ENCODE data around the gene PTGDS.

The PTGDS gene

DNA sequence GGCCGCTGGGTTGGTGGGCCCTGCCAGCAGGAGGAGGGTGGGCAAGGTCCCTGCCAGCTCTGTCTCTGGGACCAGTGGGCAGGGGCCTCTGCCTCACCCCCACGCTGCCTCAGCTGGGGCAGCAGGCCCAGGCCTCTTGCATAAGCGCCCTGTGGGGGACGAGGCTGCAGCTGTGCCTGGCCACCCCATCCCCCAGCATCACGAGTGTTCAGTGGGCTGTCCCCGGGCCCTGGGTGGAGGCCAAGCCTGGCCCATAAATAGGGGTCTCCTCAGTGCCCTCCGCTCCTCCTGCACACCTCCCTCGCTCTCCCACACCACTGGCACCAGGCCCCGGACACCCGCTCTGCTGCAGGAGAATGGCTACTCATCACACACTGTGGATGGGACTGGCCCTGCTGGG lies at the start of gene PTGDS:
Gene PTGDS (plus strand): TSS at position 282 of the 400 bp plus-strand sequence. CDS start 75 bp downstream, at position 357.
- in situ Hi-C loops (cut with MboI; ENCODE audit: low pct_unique_long_range_greater_than_20kb, low sequenced_read_pairs) = no loop called here

DNA sequence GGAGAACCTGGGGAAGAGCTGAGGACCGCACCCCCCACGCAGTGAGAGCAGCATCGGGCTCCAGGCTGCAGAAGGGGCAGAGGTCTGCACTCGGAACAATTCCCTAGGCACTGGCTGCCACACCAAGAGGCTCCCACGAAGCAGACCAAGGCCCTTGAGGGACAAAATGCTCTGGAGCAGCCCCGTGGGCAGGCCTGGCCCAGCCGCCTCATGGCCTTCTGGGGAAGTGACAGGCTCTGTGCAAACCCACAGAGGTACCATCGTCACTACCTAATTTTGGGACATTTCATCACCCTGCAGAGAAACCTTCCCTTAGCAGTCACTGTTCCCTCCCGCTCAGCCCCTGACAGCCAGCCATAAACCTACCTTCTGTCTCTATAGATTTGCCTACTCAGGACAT lies 48.7 kb upstream of the PTGDS start:
- DNase-seq = no peak
- in situ Hi-C loops (cut with MboI; ENCODE audit: low pct_unique_long_range_greater_than_20kb, low sequenced_read_pairs) = no loop called here

More for the DNA sequence above, at the start of gene PTGDS:
- DNase-seq = no peak

DNA sequence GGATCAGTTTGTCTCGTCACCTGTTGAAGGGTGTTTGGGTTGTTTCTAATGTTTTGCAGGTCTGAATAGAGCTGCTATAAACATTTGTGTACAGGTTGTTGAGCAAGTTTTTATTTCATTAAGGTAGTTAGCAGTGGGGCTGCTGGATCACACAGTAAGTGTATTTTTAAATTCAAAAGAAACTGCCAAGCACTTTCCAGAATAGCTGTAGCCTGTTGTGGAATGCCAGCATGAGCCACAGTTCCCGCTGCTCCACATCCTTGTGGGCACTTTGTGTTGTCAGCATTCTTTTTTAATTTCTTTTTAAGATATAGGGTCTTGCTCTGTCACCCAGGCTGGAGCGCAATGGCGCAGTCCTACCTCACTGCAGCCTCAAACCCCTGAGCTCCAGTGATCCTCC lies 47.3 kb upstream of the PTGDS start:
- no peak for DNase-seq
- in situ Hi-C loops (cut with MboI; ENCODE audit: low pct_unique_long_range_greater_than_20kb, low sequenced_read_pairs) = no loop called here

DNA sequence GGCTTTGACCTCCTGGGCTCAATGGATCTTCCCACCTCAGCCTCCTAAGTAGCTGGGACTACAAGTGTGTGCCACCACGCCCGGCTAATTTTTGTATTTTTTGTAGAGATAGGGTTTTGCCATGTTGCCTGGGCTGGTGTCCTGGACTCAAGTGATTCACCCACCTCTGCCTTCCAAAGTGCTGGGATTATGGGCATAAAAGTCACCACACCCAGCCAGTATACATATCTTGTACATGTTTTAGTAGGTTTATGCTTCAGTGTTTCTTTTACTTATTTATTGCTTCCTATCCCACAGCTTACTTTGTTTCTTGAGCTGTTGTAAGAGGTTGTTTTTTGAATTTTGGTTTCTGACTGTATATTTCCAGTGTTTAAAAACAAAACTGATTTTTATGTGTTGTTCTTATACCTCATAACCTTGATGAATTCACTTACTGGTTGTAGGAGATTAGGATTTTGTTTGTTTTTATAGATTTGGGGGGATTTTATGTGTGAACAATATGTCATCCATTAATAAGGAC lies 45.6 kb upstream of the PTGDS start:
- DNase-seq = no peak
- in situ Hi-C loops (cut with MboI; ENCODE audit: low pct_unique_long_range_greater_than_20kb, low sequenced_read_pairs) = no loop called here

DNA sequence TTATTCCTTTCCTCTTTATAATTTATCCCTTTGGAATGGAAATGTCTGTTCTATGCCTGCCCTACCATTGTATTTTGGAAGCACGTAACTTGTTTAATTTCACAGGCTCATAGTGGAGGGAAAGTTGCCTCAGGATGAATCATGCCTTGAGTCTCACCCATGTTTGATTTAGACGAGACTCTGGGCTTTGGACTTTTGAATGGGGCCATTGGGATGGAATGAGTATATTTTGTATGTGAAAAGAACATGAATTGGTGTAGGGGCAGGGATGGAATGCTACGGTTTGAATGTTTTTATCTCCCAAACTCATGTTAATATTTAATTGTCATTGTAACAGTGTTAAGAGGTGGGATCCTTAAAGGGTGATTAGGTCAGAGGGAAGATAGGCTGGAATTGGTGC lies 43.0 kb upstream of the PTGDS start:
- DNase-seq = no peak
- in situ Hi-C loops (cut with MboI; ENCODE audit: low pct_unique_long_range_greater_than_20kb, low sequenced_read_pairs) = no loop called here

DNA sequence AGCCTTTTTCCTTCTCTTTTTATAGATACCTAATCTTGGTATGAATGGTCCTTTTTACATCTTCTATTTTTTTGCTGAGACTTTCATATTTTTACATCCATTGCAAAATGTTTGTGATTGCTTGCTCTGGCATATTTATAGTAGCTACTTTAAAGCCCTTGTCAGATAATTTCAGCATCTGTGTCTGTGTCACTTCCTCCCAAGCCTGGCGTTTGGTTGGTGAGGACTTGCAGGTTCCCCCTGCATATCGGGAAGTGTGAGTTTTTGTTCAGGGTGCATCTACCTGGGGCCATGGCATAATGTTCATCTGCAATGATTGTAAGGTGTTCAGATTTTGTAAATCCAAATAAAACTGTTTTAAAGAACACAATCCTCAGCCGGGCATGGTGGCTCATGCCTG lies 41.7 kb upstream of the PTGDS start:
- in situ Hi-C loops (cut with MboI; ENCODE audit: low pct_unique_long_range_greater_than_20kb, low sequenced_read_pairs) = no loop called here
- no peak for DNase-seq

DNA sequence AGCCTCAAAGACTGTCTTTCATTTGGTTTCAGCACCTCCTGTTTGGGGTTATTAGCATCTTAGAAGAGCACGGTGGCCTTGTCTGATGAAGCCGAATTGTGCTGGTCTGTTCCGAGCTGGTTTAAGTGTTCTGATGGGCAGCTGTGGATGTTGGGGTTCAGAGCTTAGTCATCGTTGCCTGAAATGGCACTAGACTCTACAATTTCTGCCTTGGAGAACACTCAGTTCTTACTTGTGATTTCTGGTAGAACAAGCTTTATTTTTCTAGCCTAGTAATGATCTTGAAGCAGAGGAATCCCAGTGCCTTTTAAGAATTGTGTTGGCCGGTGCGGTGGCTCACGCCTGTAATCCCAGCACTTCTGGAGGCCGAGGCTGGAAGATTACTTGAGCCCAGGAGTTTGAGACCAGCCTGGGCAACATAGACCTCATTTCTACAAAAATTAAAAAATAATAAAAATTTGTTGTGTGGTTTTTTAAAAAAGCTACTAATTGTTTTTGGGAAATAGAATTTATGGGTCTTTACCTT lies 40.6 kb upstream of the PTGDS start:
- in situ Hi-C loops (cut with MboI; ENCODE audit: low pct_unique_long_range_greater_than_20kb, low sequenced_read_pairs) = no loop called here
- DNase-seq = no peak

DNA sequence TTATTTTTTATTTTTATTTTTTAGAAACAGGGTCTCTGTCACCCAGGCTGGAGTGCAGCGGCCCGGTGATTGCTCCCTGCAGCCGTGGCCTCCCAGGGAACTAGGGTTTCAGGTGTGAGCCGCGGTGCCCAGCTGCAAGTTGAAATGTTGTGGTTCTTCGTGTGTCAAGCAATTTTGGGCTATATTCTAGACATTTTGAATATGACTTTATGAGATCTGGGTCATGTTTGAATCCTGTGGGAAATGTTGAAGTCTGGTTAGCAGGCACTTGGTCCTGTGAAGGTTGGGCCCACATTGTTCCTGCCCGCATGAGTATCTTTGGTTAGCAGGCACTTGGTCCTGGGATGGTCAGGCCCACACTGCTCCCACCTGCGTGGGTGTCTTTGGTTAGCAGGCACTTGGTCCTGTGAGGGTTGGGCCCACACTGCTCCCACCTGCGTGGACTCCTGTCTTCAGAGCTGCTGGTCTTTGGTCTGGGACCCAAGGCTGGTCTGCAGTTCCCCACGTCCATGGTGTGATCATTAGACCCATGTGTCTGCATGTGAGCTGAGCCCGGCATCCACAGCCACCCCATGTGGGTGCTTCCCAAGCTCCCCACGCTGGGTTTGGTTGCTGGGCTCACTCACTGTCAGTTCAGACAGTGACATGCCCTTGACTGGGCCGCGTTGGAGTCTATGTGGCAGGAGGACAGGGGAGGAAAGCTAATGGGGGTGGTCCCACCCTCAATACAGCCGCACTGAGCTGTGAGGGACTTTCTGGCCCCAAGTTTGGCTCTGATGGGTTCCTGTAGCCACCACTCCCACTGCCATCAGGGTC lies 39.9 kb upstream of the PTGDS start:
- no peak for DNase-seq
- in situ Hi-C loops (cut with MboI; ENCODE audit: low pct_unique_long_range_greater_than_20kb, low sequenced_read_pairs) = no loop called here

DNA sequence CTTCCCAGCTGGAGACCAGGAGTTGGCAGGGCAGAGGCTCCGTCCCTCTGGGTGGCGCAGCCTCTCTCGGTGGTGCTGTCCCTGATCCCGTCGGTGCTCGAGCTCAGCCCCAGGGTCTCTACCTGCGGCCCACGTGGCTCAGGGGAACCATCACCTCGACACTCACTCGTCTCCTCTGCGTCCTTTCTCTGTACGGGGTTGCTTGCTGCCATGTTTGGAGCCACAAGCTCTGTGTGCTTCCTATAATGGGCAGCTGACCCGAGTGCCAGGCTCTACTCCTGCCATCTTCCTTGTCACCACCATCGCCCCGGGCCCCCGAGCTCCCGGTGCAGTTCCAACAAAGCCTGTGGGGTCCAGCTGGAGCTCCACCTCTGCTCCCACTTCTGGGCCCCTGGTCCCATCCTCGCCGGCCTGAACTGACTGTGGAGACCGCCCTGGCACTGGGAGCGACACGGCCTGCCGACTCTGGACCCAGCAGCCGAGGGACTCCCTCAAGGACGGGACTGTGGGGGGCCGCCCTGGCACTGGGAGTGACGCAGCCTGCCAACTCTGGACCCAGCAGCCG lies 37.8 kb upstream of the PTGDS start:
- in situ Hi-C loops (cut with MboI; ENCODE audit: low pct_unique_long_range_greater_than_20kb, low sequenced_read_pairs) = no loop called here
- no peak for DNase-seq

DNA sequence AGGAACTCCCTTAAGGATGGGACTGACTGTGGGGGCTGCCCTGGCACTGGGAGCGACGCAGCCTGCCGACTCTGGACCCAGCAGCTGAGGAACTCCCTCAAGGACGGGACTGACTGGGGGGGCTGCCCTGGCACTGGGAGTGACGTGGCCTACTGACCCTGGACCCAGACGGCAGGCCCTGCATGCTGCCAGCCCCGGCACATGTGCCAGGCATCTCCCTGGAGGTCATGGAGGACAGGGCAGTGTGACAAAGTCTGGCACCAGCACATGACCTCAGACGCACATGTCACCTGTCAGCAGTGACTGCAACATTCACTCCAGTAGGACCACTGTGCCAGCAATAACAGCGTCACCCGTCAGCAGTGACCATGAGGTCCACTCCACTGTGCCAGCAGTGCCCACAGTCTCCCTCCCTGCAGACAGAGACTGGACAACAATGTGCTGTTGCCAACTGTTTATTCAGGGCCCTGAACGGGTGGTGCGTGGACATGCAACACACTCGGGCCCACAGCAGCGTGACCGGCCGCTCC lies 37.2 kb upstream of the PTGDS start:
- in situ Hi-C loops (cut with MboI; ENCODE audit: low pct_unique_long_range_greater_than_20kb, low sequenced_read_pairs) = no loop called here
- no peak for DNase-seq

DNA sequence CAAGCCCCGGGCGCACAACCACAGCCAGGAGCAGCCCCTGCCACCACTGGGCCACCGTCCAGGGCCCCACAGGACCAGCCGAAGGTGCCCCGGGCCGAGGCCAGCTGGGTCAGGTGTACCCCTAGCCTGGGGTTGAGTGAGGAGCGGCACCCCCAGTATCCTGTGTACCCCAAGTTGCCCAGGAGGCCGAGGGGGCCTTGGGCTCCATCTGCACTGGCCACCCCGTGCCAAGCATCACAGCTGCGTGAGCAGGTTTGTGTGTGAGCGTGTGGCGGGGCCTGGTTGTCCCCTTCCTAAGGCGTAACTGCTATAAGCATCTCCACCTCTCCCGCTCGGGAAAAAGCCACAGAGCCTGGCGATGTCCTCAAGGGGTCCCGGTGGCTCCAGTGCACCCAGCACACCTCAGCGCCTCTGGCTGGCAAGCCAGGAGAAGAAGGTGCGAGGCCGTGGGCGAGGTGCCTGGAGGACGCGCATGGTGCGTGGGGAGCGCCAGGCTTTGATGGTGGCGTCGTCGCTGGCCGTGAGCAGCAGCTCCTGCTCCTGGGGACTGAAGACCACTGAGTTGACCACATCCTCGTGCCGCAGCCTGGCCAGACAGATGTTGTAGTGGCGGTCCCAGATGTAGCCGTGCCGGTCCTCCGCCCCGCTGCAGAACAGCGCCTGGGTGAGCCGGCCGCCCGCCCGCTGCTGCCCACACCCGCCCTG lies 36.6 kb upstream of the PTGDS start:
- in situ Hi-C loops (cut with MboI; ENCODE audit: low pct_unique_long_range_greater_than_20kb, low sequenced_read_pairs) = no loop called here
- DNase-seq = no peak

DNA sequence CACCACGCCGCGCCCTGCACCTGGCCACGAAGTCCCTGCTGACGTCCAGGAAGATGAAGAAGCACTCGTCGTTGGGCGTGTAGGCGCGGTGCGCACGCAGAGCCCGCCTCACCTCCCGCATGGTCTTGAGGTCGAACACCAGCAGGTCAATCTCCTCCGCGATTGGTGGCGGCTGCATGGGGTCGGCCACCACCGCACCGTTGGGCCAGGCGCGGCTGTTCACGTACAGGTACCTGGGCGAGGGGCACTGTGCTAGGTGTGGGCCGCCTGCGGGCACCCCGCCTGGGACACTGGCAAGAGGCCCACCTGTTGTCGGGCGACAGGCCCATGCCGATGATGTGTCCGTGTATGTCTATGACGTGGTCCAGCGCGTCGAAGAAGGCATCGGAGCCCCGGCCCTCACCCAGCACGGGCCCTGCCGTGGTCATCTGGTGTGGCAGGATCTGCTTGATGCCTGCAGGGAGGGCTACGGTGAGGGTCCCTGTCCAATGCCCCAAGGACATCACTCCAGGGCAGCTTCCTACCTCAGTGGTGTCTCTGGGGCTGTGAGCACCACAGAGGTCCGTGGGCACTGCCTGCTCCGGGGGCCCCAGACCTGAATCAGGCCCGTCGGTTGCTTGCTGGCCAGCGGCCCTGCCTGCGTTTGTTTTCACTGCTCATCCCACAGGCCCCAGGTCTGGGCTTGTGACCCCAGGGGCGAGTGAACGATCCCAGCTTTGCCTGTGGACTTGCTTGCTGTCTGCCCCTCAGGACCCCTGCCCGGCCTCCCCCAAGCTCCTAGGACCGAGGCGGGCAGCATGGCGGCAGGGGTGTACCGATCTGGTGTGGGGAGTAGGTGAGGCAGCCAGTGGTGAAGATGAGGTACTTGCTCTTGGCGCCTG lies 35.8 kb upstream of the PTGDS start:
- no peak for DNase-seq
- in situ Hi-C loops (cut with MboI; ENCODE audit: low pct_unique_long_range_greater_than_20kb, low sequenced_read_pairs) = no loop called here

DNA sequence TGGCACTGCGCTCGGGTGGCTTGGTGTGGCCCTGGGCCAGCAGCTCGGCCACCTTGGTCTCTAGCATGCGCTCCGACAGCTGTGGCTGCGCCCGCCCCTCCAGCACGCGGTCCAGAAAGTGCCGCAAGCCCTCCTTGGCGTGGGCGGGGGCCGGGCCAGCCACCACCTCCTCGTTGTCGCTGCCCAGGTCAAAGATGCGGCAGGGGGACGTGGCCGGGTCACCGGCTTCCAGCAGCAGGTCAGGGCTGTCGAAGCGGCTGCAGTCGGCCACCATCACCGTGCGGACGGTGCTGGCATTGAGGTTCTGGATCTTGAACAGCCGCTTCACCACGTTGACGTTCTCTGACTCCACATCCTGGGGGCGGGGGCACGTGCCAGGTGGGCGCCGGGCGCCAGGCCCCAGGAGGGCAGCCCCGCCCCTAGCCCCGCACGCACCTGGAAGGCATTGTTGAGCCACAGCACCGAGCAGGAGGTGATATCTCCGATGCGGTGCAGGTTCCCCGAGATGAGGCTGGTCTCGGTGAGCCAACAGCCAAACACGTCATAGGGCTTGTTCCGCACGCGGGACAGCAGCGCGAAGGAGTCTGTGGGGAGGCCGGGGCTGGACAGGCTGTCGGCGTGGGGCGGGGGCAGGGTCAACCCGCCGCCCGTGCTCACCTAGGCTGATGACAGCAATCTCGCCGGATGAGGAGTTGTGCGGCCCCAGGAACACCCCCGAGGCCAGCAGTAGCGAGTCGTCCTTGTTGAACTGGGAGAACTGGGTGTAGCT lies 35.0 kb upstream of the PTGDS start:
- DNase-seq = no peak
- in situ Hi-C loops (cut with MboI; ENCODE audit: low pct_unique_long_range_greater_than_20kb, low sequenced_read_pairs) = no loop called here

DNA sequence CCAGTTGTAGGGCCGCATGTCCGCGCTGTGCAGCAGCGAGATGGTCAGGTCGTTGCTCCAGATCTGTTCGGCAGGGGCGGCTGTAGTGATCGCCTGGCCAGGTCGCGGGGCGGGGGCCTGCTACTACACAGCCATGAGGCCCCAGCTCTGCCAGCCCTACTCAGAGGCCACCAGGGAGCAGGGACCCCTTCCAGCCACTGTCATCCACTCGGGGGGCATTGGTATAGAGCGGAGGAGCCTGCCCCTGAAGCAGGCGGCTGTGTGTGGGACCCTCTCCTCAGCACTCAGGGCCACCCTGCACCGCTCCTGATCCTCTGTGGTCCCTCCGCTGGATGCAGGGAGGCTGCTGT lies 34.4 kb upstream of the PTGDS start:
- in situ Hi-C loops (cut with MboI; ENCODE audit: low pct_unique_long_range_greater_than_20kb, low sequenced_read_pairs) = no loop called here
- no peak for DNase-seq

DNA sequence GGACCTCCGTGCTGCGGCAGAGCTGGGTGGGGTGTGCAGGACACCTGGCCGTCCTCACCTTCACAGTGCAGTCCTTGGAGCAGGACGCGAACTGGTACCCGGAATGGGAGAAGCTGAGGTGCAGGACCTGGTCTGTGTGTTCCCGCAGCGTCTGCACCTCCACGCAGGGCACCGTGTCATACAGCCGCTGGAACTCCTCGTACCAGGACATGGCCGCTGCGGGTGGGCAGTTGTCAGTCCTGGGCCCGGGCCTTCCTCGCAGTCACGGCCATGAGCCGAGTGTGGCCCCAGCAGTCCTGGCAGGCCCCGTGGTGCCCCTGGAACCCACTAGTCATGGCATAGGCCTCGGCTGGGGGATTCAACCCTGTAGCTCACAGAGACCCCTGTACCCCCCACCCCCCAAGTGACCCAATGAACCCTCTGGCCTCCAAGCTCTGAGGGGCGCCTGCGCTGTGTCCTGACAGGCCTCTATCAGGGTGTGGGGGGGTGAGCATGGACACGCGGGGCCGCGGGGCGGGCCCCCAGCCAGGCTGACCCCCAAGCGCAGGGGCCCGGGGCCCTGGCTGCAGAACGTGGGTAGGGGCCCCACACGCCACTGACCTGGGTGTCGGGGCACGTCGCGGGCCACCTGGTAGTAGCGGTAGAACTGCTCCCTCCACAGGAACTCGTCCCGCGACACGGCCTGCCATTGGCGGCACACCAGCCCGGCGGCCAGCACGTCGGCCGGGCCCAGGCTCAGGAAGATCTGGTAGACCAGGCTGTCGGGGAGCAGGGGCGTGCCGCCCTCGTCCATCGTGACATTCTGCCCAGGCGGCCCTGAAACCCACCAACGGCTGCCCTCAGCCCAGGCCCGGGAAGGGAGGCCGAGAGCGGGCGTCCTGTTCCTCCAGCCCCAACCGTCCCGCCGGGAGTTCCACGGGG lies 33.8 kb upstream of the PTGDS start:
- DNase-seq = peak; percentile 38
- in situ Hi-C loops (cut with MboI; ENCODE audit: low pct_unique_long_range_greater_than_20kb, low sequenced_read_pairs) = no loop called here

DNA sequence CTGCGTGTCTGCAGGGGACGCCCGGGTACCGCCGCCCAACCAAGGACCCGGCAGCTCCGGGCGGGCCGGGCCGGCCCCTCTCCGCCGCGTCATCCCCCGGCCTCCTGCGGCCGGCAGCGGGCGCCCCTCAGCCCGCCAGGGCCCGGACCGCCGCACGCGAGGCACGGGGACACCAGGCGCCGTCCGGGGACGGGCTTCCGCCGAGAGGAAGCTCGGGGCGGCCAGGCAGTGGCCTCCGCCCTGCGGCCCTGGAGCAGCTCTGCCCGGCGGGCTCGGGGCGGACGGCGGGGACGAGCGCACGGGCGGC lies 33.1 kb upstream of the PTGDS start:
- DNase-seq = peak; percentile 50
- in situ Hi-C loops (cut with MboI; ENCODE audit: low pct_unique_long_range_greater_than_20kb, low sequenced_read_pairs) = no loop called here

DNA sequence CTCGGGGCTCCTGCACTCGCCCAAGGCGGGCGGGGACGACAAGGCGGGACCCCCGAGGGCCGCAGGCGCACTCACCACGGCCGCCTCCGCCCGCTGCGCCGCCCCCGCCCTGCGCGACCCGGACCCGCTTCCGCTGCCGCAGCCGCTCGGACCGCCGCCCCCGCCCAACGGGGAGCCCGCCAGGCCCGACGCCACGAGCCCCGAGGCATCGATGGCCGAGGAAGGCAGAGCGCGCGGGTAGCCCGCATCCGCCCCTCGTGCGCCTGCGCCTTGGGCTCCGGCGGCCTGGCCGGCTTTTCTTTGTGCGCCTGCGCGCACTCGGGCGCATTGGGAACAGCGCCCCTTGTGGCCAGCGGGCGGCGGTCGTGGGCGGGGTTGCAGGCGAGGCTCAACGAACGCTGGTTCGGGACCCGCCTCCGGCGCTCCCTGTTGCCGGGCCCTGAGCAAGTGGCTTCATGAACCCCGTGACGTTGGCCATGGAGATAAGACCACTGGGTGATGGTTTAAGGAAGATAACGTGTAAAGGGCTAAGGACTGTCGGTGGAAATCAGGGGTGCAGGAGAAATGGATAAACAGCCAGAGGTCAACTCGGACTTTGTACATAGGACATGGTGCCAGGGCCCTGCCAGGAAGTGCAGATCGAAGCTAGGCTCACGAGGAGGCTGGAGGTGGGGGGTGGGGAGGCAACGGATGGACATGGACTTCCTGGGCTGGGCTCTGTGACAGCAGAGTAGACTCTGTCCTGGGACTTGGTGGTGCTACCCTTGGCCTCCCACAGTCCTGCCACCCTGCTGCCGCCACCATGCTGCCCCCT lies 32.6 kb upstream of the PTGDS start, which contains the start of the genes C8G and FBXW5:
Gene C8G (plus strand): TSS at position 725 of the 814 bp plus-strand sequence. CDS start 78 bp downstream, at position 803.
Gene FBXW5 (minus strand): TSS at position 220 of the 814 bp plus-strand sequence. CDS start 655 bp downstream, outside the sequence.
- DNase-seq = peak; percentile 91
- in situ Hi-C loops (cut with MboI; ENCODE audit: low pct_unique_long_range_greater_than_20kb, low sequenced_read_pairs) = no loop called here

All from KBM-7 (cell line).